Activated CD8-positive, alpha-beta T cell treated with anti-CD3 and anti-CD28 coated beads for 36 hours (primary cell): ENCODE data around the gene ALG5. TPM values are rescaled to one million over a fixed set of nuclear protein-coding genes. Genes with fewer than 3 reads are reported as not detected.

Experiments
- ATAC-seq: fragments of 200-7000 bp; cut with Tn5 transposase; one replicate; pipeline ENCODE4 v1.10.0; 2021; ENCODE audit warnings: mild to moderate bottlenecking, moderate library complexity
- CTCF ChIA-PET: fragments of 350-600 bp; sonication (Branson Sonifier 250); formaldehyde crosslinking; loops from one replicate; lab custom pipeline; 2021; ENCODE audit warnings: antibody characterized with exemption; lab: Charles Lee
- POLR2A ChIA-PET: fragments of 350-600 bp; sonication (Branson Sonifier 250); formaldehyde crosslinking; loops from one replicate; lab custom pipeline; 2021; ENCODE audit warnings: antibody characterized with exemption; lab: Charles Lee
- DNase-seq: peaks from one replicate; pipeline ENCODE4 v3.0.0-alpha.2; 2020
- H3K27ac Mint-ChIP-seq: one replicate; pipeline ENCODE4 v1.8.0; 2021; ENCODE audit warnings: mild to moderate bottlenecking, mixed read lengths
- H3K27me3 Mint-ChIP-seq: one replicate; pipeline ENCODE4 v1.8.0; 2021; ENCODE audit warnings: mixed read lengths
- H3K36me3 Mint-ChIP-seq: one replicate; pipeline ENCODE4 v1.8.0; 2021; ENCODE audit warnings: low read depth, mixed read lengths
- H3K4me1 Mint-ChIP-seq: one replicate; pipeline ENCODE4 v1.8.0; 2021; ENCODE audit warnings: low read depth, mixed read lengths
- H3K4me3 Mint-ChIP-seq: one replicate; pipeline ENCODE4 v1.8.0; 2021; ENCODE audit warnings: mild to moderate bottlenecking, moderate library complexity, mixed read lengths
- H3K9me3 Mint-ChIP-seq: one replicate; pipeline ENCODE4 v1.8.0; 2021; ENCODE audit warnings: mixed read lengths
- intact Hi-C: fragments of 100-400 bp; cut with micrococcal nuclease; formaldehyde crosslinking; loops from one replicate; pipeline ENCODE4 v1.10.0; 2022
- total RNA-seq, 2 experiments: library from RNA; stranded (reverse); gene quantifications; one replicate each; pipeline ENCODE4 v1.2.3, GENCODE V29; 2021
- TF ChIP-seq, protein P1 (sequence below): fragments of 200-600 bp; IDR thresholded peaks from one replicate; pipeline ENCODE4 v1.8.0; 2022; ENCODE audit warnings: antibody characterized with exemption, mild to moderate bottlenecking

The ALG5 gene
- total RNA-seq, 2 experiments from 2014 or later, result 25.5 to 26.8 TPM

GRCh38 chr13:36903925-36904595 is 95.1 kb downstream of the ALG5 start:
- ChIA-PET CTCF (no interaction called here), POLR2A (no interaction called here)
- no peaks in the 10 kb centered on the region for H3K9me3 Mint-ChIP-seq
- DNase-seq, result no peak
- no peak overlapping the region for H3K4me3 Mint-ChIP-seq
- TF ChIP-seq, protein P1, sequence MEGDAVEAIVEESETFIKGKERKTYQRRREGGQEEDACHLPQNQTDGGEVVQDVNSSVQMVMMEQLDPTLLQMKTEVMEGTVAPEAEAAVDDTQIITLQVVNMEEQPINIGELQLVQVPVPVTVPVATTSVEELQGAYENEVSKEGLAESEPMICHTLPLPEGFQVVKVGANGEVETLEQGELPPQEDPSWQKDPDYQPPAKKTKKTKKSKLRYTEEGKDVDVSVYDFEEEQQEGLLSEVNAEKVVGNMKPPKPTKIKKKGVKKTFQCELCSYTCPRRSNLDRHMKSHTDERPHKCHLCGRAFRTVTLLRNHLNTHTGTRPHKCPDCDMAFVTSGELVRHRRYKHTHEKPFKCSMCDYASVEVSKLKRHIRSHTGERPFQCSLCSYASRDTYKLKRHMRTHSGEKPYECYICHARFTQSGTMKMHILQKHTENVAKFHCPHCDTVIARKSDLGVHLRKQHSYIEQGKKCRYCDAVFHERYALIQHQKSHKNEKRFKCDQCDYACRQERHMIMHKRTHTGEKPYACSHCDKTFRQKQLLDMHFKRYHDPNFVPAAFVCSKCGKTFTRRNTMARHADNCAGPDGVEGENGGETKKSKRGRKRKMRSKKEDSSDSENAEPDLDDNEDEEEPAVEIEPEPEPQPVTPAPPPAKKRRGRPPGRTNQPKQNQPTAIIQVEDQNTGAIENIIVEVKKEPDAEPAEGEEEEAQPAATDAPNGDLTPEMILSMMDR, result no peak
- H3K27me3 Mint-ChIP-seq, result peaks cover 15% of the 10 kb centered on the region
- no peaks in the 10 kb centered on the region for H3K4me1 Mint-ChIP-seq
- no peak for ATAC-seq
- no peak overlapping the region for H3K27ac Mint-ChIP-seq
- no peaks in the 10 kb centered on the region for H3K36me3 Mint-ChIP-seq
- intact Hi-C loops, result no loop called here

Other genes starting within 250 kb of the ALG5 start
- 10 to 100 TPM; 14.1 to 15.4 TPM for gene RFXAP, start 180.1 kb downstream of the ALG5 start, total RNA-seq
- gene SMAD9, start 79.1 kb downstream of the ALG5 start, total RNA-seq, result under 1 TPM; 0.11 TPM
- 100 to 1,000 TPM; 168 to 170 TPM for gene EXOSC8, start 1.4 kb upstream of the ALG5 start, total RNA-seq
- 10 to 100 TPM; 59.6 to 63.4 TPM for gene SUPT20H, start 60.3 kb upstream of the ALG5 start, total RNA-seq
- gene CSNK1A1L, start 106.3 kb upstream of the ALG5 start, total RNA-seq, result not detected